Calu3 (cell line): Measurements from ENCODE around the gene TMF1. TPM values are rescaled to one million over a fixed set of nuclear protein-coding genes. Genes with fewer than 3 reads are reported as not detected.

Experiments
- BruUV-seq: library from RNA; stranded (reverse); fragments of 400-500 nt; replicated peaks from 2 replicates; lab custom pipeline; 2021; lab: Mats Ljungman, UMichigan
- CTCF ChIA-PET: fragments of 300-600 bp; sonication (Branson Sonifier 250); formaldehyde crosslinking; loops from one replicate; lab custom pipeline; 2022; ENCODE audit warnings: antibody characterized with exemption; lab: Charles Lee
- DNase-seq: peaks from one replicate; pipeline ENCODE4 v3.0.0; 2022
- H3K27ac Mint-ChIP-seq: one replicate; pipeline ENCODE4 v1.8.0; 2022; ENCODE audit warnings: mixed read lengths; ENCODE audit not compliant: unreplicated experiment
- H3K27me3 Mint-ChIP-seq: one replicate; pipeline ENCODE4 v1.8.0; 2022; ENCODE audit warnings: mixed read lengths; ENCODE audit not compliant: unreplicated experiment
- H3K36me3 Mint-ChIP-seq: one replicate; pipeline ENCODE4 v1.8.0; 2022; ENCODE audit warnings: mild to moderate bottlenecking, moderate library complexity, mixed read lengths; ENCODE audit not compliant: insufficient read depth, unreplicated experiment
- H3K4me1 Mint-ChIP-seq: one replicate; pipeline ENCODE4 v1.8.0; 2022; ENCODE audit warnings: mild to moderate bottlenecking, low read depth, mixed read lengths; ENCODE audit not compliant: unreplicated experiment
- H3K4me3 Mint-ChIP-seq: one replicate; pipeline ENCODE4 v1.8.0; 2022; ENCODE audit warnings: mild to moderate bottlenecking, low read depth, moderate library complexity, mixed read lengths; ENCODE audit not compliant: unreplicated experiment
- H3K9me3 Mint-ChIP-seq: one replicate; pipeline ENCODE4 v1.8.0; 2022; ENCODE audit warnings: low read depth, mixed read lengths; ENCODE audit not compliant: unreplicated experiment
- CTCF ChIP-seq: fragments of 200-600 bp; IDR thresholded peaks from one replicate; pipeline ENCODE4 v1.8.0; 2022; ENCODE audit warnings: antibody characterized with exemption; ENCODE audit not compliant: unreplicated experiment
- intact Hi-C: fragments of 100-400 bp; cut with micrococcal nuclease; formaldehyde crosslinking; loops from one replicate; pipeline ENCODE4 v1.10.0; 2022; ENCODE audit not compliant: unreplicated experiment
- total RNA-seq: library from RNA; stranded (reverse); gene quantifications from 2 replicates; pipeline ENCODE4 v1.2.3, GENCODE V29; 2022

TMF1 gene
- total RNA-seq, 1 experiment from 2014 or later: 34.4 TPM

- BruUV-seq: no TSS peak
- TF ChIP-seq CTCF: no peak
- peak overlapping the region; percentile 93 for H3K27ac Mint-ChIP-seq
- peaks cover 53% of the 10 kb centered on the region for H3K4me1 Mint-ChIP-seq
- peak overlapping the region; percentile 82 for H3K4me3 Mint-ChIP-seq
- DNase-seq: peak; percentile 87
- CTCF ChIA-PET: interaction anchor here (0.5 to 0.6 kb wide), 6 partner anchors 11 to 336 kb away, joined by 3 to 5 read pairs (median 4); no protein-coding TSS in a partner anchor
- peaks cover 38% of the 10 kb centered on the region for H3K36me3 Mint-ChIP-seq
- intact Hi-C loops: loop anchor here (2.0 kb wide), 1 partner anchor 31 kb away; no protein-coding TSS in a partner anchor
- H3K9me3 Mint-ChIP-seq: no peaks in the 10 kb centered on the region
- no peaks in the 10 kb centered on the region for H3K27me3 Mint-ChIP-seq
Measured at GRCh38 chr3:69085833-69086722, 33.9 kb upstream of the TMF1 start.

- Mint-ChIP-seq H3K36me3 (peaks cover 40% of the 10 kb centered on the region), H3K9me3 (no peaks in the 10 kb centered on the region), H3K27me3 (no peaks in the 10 kb centered on the region), H3K27ac (peak overlapping the region; percentile 93), H3K4me1 (peaks cover 46% of the 10 kb centered on the region), H3K4me3 (peak overlapping the region; percentile 82)
- BruUV-seq: TSS peak; percentile 28
- peak; percentile 11 for DNase-seq
- intact Hi-C loops: no loop called here
- CTCF ChIA-PET: interaction anchor here (0.6 to 1.1 kb wide), 2 partner anchors 19 to 36 kb away, joined by 3 to 4 read pairs; no protein-coding TSS in a partner anchor
- no peak for TF ChIP-seq CTCF
Measured at GRCh38 chr3:69085168-69085832, 33.2 kb upstream of the TMF1 start.

- BruUV-seq: no TSS peak
- H3K27me3 Mint-ChIP-seq: no peaks in the 10 kb centered on the region
- peaks cover 38% of the 10 kb centered on the region for H3K4me1 Mint-ChIP-seq
- H3K4me3 Mint-ChIP-seq: peak within 1 kb of the TSS; percentile 82
- peaks cover 41% of the 10 kb centered on the region for H3K36me3 Mint-ChIP-seq
- peak within 1 kb of the TSS; percentile 93 for H3K27ac Mint-ChIP-seq
- no peaks in the 10 kb centered on the region for H3K9me3 Mint-ChIP-seq
- CTCF ChIA-PET: interaction anchor here (0.7 to 1.1 kb wide), 2 partner anchors 36 to 116 kb away, joined by 3 to 4 read pairs; no protein-coding TSS in a partner anchor
- TF ChIP-seq CTCF: no peak
- DNase-seq: peak; percentile 88
- intact Hi-C loops: no loop called here
Measured at GRCh38 chr3:69084326-69085167, 32.4 kb upstream of the TMF1 start, which contains the start of gene ARL6IP5. Gene ARL6IP5 (plus strand): TSS chr3:69084937. CDS start chr3:69085048, 111 bp downstream.

- peak; percentile 20 for DNase-seq
- BruUV-seq: no TSS peak
- no peak overlapping the region for H3K4me3 Mint-ChIP-seq
- peaks cover 30% of the 10 kb centered on the region for H3K4me1 Mint-ChIP-seq
- no peaks in the 10 kb centered on the region for H3K9me3 Mint-ChIP-seq
- no peaks in the 10 kb centered on the region for H3K27me3 Mint-ChIP-seq
- peak overlapping the region; percentile 34 for H3K27ac Mint-ChIP-seq
- no peak for TF ChIP-seq CTCF
- CTCF ChIA-PET: no interaction called here
- H3K36me3 Mint-ChIP-seq: peaks cover 49% of the 10 kb centered on the region
- intact Hi-C loops: no loop called here
Measured at GRCh38 chr3:69082805-69083204, 30.7 kb upstream of the TMF1 start.
